SK-N-SH (cell line): ENCODE results near the gene TAF11L8. TPM values are rescaled to one million over a fixed set of nuclear protein-coding genes. Genes with fewer than 3 reads are reported as not detected.
"Not testable (repeated sequence)": the region's sequence is repeated elsewhere in the genome, so short reads cannot be mapped to it uniquely, and the experiment has no call there.

Experiments used
- CTCF ChIA-PET: fragments of 300-600, 350-600 bp; formaldehyde crosslinking; extraction: SDS; loops from one replicate; lab custom pipeline; 2021; lab: Yijun Ruan, JAX
- POLR2A ChIA-PET: fragments of 350-600 bp; sonication (Branson Sonifier 250); formaldehyde crosslinking; extraction: SDS; loops from one replicate; lab custom pipeline; 2020; ENCODE audit warnings: antibody characterized with exemption, inconsistent platforms; lab: Yijun Ruan, JAX
- DNase-seq: peaks from one replicate; pipeline ENCODE4 v3.0.0; 2012
- H2AFZ ChIP-seq: fragments of 200-600 bp; sonication (generic); 2 replicates; pipeline ENCODE4 v1.8.1; 2016; ENCODE audit warnings: antibody characterized with exemption, mild to moderate bottlenecking, low read depth
- H3F3A ChIP-seq: fragments of 200-600 bp; sonication (generic); replicated peaks from 2 replicates; pipeline ENCODE3; 2016; ENCODE audit warnings: antibody characterized with exemption, mild to moderate bottlenecking; ENCODE audit not compliant: insufficient read depth
- H3K27ac ChIP-seq, 2 experiments: fragments of 200-500 bp in 1 of 2; fragments of 200-600 bp in 1 of 2; sonication (Bioruptor generic) in 1 of 2; sonication (generic), shearing (Covaris generic) in 1 of 2; 2 replicates each; pipeline versions ENCODE4 v1.5.1 to v1.6.1; 2014 to 2016; ENCODE audit warnings: low read depth in 2 of 2, inconsistent platforms in 1 of 2, low read length in 1 of 2, mild to moderate bottlenecking in 1 of 2, mixed read lengths in 1 of 2
- H3K27me3 ChIP-seq: fragments of 200-600 bp; sonication (generic), shearing (Covaris generic); 2 replicates; pipeline ENCODE4 v1.6.1; 2016; ENCODE audit warnings: mixed run types; ENCODE audit not compliant: insufficient read depth
- H3K36me3 ChIP-seq, 2 experiments: fragments of 200-500 bp in 1 of 2; fragments of 200-600 bp in 1 of 2; sonication (Bioruptor generic) in 1 of 2; sonication (generic) in 1 of 2; replicated peaks in 1 of 2; 2 replicates each; pipeline versions ENCODE3 to v1.5.1; 2014 to 2016; ENCODE audit warnings: low read length in 1 of 2, mild to moderate bottlenecking in 1 of 2; ENCODE audit not compliant: insufficient read depth in 2 of 2, control insufficient read depth in 1 of 2
- H3K4me1 ChIP-seq, 2 experiments: fragments of 200-500 bp in 1 of 2; fragments of 200-600 bp in 1 of 2; sonication (Bioruptor generic) in 1 of 2; sonication (generic), shearing (Covaris generic) in 1 of 2; 2 replicates each; pipeline versions ENCODE4 v1.5.1 to v1.6.1; 2014 to 2016; ENCODE audit warnings: low read depth in 1 of 2, low read length in 1 of 2, mixed run types in 1 of 2; ENCODE audit not compliant: insufficient read depth in 2 of 2, control insufficient read depth in 1 of 2
- H3K4me2 ChIP-seq: fragments of 200-600 bp; sonication (generic), shearing (Covaris generic); 2 replicates; pipeline ENCODE4 v1.6.1; 2017; ENCODE audit warnings: mixed run types
- H3K4me3 ChIP-seq, 2 experiments: fragments of 200-500 bp in 1 of 2; fragments of 200-600 bp in 1 of 2; sonication (Bioruptor generic) in 1 of 2; sonication (generic), shearing (Covaris generic) in 1 of 2; 2 replicates each; pipeline versions ENCODE4 v1.5.1 to v1.8.1; 2014 to 2016; ENCODE audit warnings: low read depth in 2 of 2, inconsistent platforms in 1 of 2, low read length in 1 of 2, mild to moderate bottlenecking in 1 of 2, mixed read lengths in 1 of 2, moderate library complexity in 1 of 2
- H3K79me2 ChIP-seq: fragments of 200-600 bp; sonication (generic); 2 replicates; pipeline ENCODE4 v1.8.1; 2017; ENCODE audit warnings: mild to moderate bottlenecking; ENCODE audit not compliant: insufficient read depth
- H3K9ac ChIP-seq: fragments of 200-600 bp; sonication (generic); 2 replicates; pipeline ENCODE4 v1.6.1; 2017; ENCODE audit warnings: mixed run types
- H3K9me2 ChIP-seq: fragments of 200-600 bp; sonication (generic); 2 replicates; pipeline ENCODE4 v1.6.1; 2017; ENCODE audit warnings: mixed run types
- H3K9me3 ChIP-seq: fragments of 200-600 bp; sonication (generic); 2 replicates; pipeline ENCODE4 v1.6.1; 2017; ENCODE audit warnings: mixed run types, mild to moderate bottlenecking, moderate library complexity
- H4K20me1 ChIP-seq: fragments of 200-600 bp; sonication (generic); 2 replicates; pipeline ENCODE4 v1.6.1; 2017; ENCODE audit warnings: mild to moderate bottlenecking, mixed run types; ENCODE audit not compliant: insufficient read depth
- WGBS: methylation state at CpG from one replicate; pipeline ENCODE4 v1.1.6; 2017; ENCODE audit warnings: low lambda C conversion rate; 5-methylcytosine and 5-hydroxymethylcytosine counted together
- polyA plus RNA-seq, 3 experiments: library from polyadenylated mRNA; depleted of rRNA; stranded (reverse); fragments of >200 nt; gene quantifications; 2 replicates each; pipeline ENCODE4 v1.2.3, GENCODE V29; 2012
- small RNA-seq, 7 experiments: library from RNA; depleted of rRNA; stranded (forward); fragments of <200 nt; gene quantifications; one replicate each; pipeline ENCODE3, GENCODE V24; 2012

Gene TAF11L8
- polyA plus RNA-seq, 1 of the 3 experiments (the other 2 are of a cell fraction) = not detected

DNA sequence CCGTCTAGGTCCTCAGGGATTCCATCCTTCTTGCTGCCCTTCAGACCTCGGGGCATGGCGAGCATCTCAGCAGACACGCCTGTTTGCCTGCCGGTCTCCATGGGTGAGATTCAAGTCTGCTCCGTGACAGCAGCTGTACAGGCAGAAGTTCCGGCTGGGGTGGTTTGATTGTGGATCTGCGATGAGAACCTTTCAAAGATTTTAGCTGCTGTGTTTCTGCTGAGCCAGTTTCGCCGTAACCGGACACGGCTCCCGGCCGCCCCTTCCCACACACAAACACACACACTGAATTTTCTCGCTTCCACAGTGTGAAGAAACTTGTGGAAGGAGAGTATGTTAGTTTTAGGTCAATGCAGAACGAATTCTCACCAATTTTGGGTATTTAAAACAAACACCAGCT lies 5.1 kb downstream of the TAF11L8 start, which contains the start of gene TAF11L7:
Gene TAF11L7, minus strand, starts transcription at position 101 of the 400 bp plus-strand sequence.
- H3K9ac ChIP-seq, H3F3A ChIP-seq, H3K9me2 ChIP-seq, POLR2A ChIA-PET, H3K9me3 ChIP-seq, H3K27me3 ChIP-seq, H3K4me1 ChIP-seq, H3K79me2 ChIP-seq, H3K4me2 ChIP-seq, DNase-seq, H3K27ac ChIP-seq, CTCF ChIA-PET, H3K36me3 ChIP-seq, H4K20me1 ChIP-seq, H2AFZ ChIP-seq, H3K4me3 ChIP-seq: not testable (repeated sequence)
- WGBS = no CpG with 5 or more reads among the region's 16 CpGs

Small RNA genes lying within 50 kb of the gene (small RNA-seq; reads per million reads assigned to genes)
- gene AC233724.3 (0 reads per million in 7 experiments), gene AC233724.6 (0 reads per million in 7 experiments), gene AC233724.7 (0 reads per million in 7 experiments)

Other genes starting within 250 kb of the TAF11L8 start
- not detected in 2 replicates for gene TAF11L2, start 92.7 kb downstream of the TAF11L8 start, polyA plus RNA-seq (2012; rRNA removed)
- gene TAF11L3, start 72.6 kb downstream of the TAF11L8 start, polyA plus RNA-seq (2012; rRNA removed) = not detected in 2 replicates
- not detected in 2 replicates for gene TAF11L4, start 69.2 kb downstream of the TAF11L8 start, polyA plus RNA-seq (2012; rRNA removed)
- not detected in 2 replicates for gene TAF11L5, start 65.7 kb downstream of the TAF11L8 start, polyA plus RNA-seq (2012; rRNA removed)
- not detected in 2 replicates for gene TAF11L6, start 62.3 kb downstream of the TAF11L8 start, polyA plus RNA-seq (2012; rRNA removed)
- not detected in 2 replicates for gene TAF11L7, start 5.2 kb downstream of the TAF11L8 start, polyA plus RNA-seq (2012; rRNA removed)
- not detected in 2 replicates for gene TAF11L9, start 3.4 kb upstream of the TAF11L8 start, polyA plus RNA-seq (2012; rRNA removed)
- gene TAF11L10, start 6.9 kb upstream of the TAF11L8 start, polyA plus RNA-seq (2012; rRNA removed) = not detected in 2 replicates
- not detected in 2 replicates for gene TAF11L11, start 13.2 kb upstream of the TAF11L8 start, polyA plus RNA-seq (2012; rRNA removed)
- not detected in 2 replicates for gene TAF11L12, start 19.4 kb upstream of the TAF11L8 start, polyA plus RNA-seq (2012; rRNA removed)
- gene TAF11L13, start 41.1 kb upstream of the TAF11L8 start, polyA plus RNA-seq (2012; rRNA removed) = not detected in 2 replicates
- gene TAF11L14, start 43.5 kb upstream of the TAF11L8 start, polyA plus RNA-seq (2012; rRNA removed) = not detected in 2 replicates